ENCODE results near the gene KANK4.

KANK4 gene

GRCh38 chr1:62237950-62238374, 81.3 kb downstream of the KANK4 start:
- DNase-seq (ENCODE audit: low read depth, low spot score), result no peak
- peaks cover 3% of the 10 kb centered on the region for H3K4me1 ChIP-seq (ENCODE audit: control insufficient read depth, insufficient read depth, low read length)

DNA sequence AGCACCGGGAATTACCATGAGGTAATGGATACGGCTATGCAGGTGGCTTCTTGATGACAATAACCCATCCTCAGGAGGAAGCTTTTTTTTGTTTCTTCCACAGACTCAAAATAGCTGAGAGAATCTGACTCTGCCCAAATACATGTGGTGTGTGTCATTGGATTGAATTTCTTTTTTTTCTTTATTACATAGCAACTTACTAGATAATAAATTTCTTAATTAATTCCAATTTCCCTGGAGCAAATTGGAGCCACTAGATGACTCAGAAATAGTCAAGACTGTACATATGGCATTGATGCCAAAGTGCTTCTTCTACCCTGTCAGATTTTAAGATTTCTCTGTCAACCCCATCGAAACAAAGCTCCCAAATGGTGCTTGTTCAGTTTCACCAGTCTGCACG, 81.9 kb downstream of the KANK4 start:
- Histone ChIP-seq H3K27me3 (ENCODE audit: control insufficient read depth, insufficient read depth, low read length) (no peaks in the 10 kb centered on the region), H3K27ac (ENCODE audit: low read length) (no peak overlapping the region), H3K4me1 (ENCODE audit: control insufficient read depth, insufficient read depth, low read length) (peaks cover 3% of the 10 kb centered on the region), H3K9me3 (ENCODE audit: control insufficient read depth, insufficient read depth, low read length) (no peaks in the 10 kb centered on the region), H3K4me3 (ENCODE audit: low read length) (no peak overlapping the region), H3K36me3 (ENCODE audit: control insufficient read depth, insufficient read depth, low read length) (no peaks in the 10 kb centered on the region)
- WGBS (ENCODE audit: insufficient coverage, insufficient read length), result no CpG with 5 or more reads among the region's 4 CpGs
- no peak for DNase-seq (ENCODE audit: low read depth, low spot score)

More at GRCh38 chr1:62237950-62238374, 81.3 kb downstream of the KANK4 start:
- H3K4me3 ChIP-seq (ENCODE audit: low read length), result no peak overlapping the region
- no peak overlapping the region for H3K27ac ChIP-seq (ENCODE audit: low read length)
- H3K9me3 ChIP-seq (ENCODE audit: control insufficient read depth, insufficient read depth, low read length), result no peaks in the 10 kb centered on the region
- WGBS (ENCODE audit: insufficient coverage, insufficient read length), result no CpG with 5 or more reads among the region's 8 CpGs
- H3K36me3 ChIP-seq (ENCODE audit: control insufficient read depth, insufficient read depth, low read length), result no peaks in the 10 kb centered on the region
- H3K27me3 ChIP-seq (ENCODE audit: control insufficient read depth, insufficient read depth, low read length), result no peaks in the 10 kb centered on the region

DNA sequence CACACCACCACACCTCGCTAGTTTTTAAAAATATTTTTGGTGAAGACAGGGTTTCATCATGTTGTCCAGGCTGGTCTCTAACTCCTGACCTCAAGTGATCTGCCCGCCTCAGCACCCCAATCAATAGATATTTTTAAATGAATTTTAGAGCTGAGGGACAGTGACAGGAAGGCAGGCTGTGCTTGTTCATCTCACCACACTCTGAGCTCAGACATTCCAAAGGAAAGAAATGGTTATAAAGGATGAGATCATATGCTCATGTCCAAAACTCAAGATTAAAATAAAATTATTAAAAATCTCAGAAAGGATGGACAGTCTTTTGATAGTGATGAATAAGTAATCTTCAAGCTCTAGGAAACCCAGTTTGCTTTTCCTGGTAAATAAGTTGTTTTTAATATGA, 83.7 kb downstream of the KANK4 start:
- Histone ChIP-seq H3K27me3 (ENCODE audit: control insufficient read depth, insufficient read depth, low read length) (no peaks in the 10 kb centered on the region), H3K36me3 (ENCODE audit: control insufficient read depth, insufficient read depth, low read length) (no peaks in the 10 kb centered on the region), H3K4me1 (ENCODE audit: control insufficient read depth, insufficient read depth, low read length) (peaks cover 3% of the 10 kb centered on the region), H3K4me3 (ENCODE audit: low read length) (no peak overlapping the region), H3K27ac (ENCODE audit: low read length) (no peak overlapping the region), H3K9me3 (ENCODE audit: control insufficient read depth, insufficient read depth, low read length) (no peaks in the 10 kb centered on the region)
- DNase-seq (ENCODE audit: low read depth, low spot score), result no peak
- WGBS (ENCODE audit: insufficient coverage, insufficient read length), result no CpG with 5 or more reads among the region's 2 CpGs

- DNase-seq (ENCODE audit: low read depth, low spot score), result no peak
- Histone ChIP-seq H3K4me3 (ENCODE audit: low read length) (no peak overlapping the region), H3K9me3 (ENCODE audit: control insufficient read depth, insufficient read depth, low read length) (no peaks in the 10 kb centered on the region), H3K4me1 (ENCODE audit: control insufficient read depth, insufficient read depth, low read length) (peaks cover 3% of the 10 kb centered on the region), H3K27ac (ENCODE audit: low read length) (no peak overlapping the region), H3K36me3 (ENCODE audit: control insufficient read depth, insufficient read depth, low read length) (0 out of 2 replicates have a peak, but pooled peaks cover 3% of the 10 kb centered on the region), H3K27me3 (ENCODE audit: control insufficient read depth, insufficient read depth, low read length) (no peaks in the 10 kb centered on the region)
- WGBS (ENCODE audit: insufficient coverage, insufficient read length), result no CpG with 5 or more reads among the region's 6 CpGs
Observed at GRCh38 chr1:62234688-62235087, 84.5 kb downstream of the KANK4 start.

- no CpG with 5 or more reads among the region's 7 CpGs for WGBS (ENCODE audit: insufficient coverage, insufficient read length)
- no peak overlapping the region for H3K27ac ChIP-seq (ENCODE audit: low read length)
- H3K9me3 ChIP-seq (ENCODE audit: control insufficient read depth, insufficient read depth, low read length), result no peaks in the 10 kb centered on the region
Observed at GRCh38 chr1:62233926-62234450, 85.2 kb downstream of the KANK4 start.

GRCh38 chr1:62232871-62233278, 86.4 kb downstream of the KANK4 start:
- Histone ChIP-seq H3K27me3 (ENCODE audit: control insufficient read depth, insufficient read depth, low read length) (no peaks in the 10 kb centered on the region), H3K27ac (ENCODE audit: low read length) (no peak overlapping the region), H3K36me3 (ENCODE audit: control insufficient read depth, insufficient read depth, low read length) (peaks cover 5% of the 10 kb centered on the region; the same call in 1 of the 2 replicates), H3K9me3 (ENCODE audit: control insufficient read depth, insufficient read depth, low read length) (no peaks in the 10 kb centered on the region), H3K4me3 (ENCODE audit: low read length) (no peak overlapping the region), H3K4me1 (ENCODE audit: control insufficient read depth, insufficient read depth, low read length) (peaks cover 1% of the 10 kb centered on the region)
- no CpG with 5 or more reads among the region's 14 CpGs for WGBS (ENCODE audit: insufficient coverage, insufficient read length)
- DNase-seq (ENCODE audit: low read depth, low spot score), result no peak

More at GRCh38 chr1:62233926-62234450, 85.2 kb downstream of the KANK4 start:
- Histone ChIP-seq H3K4me1 (ENCODE audit: control insufficient read depth, insufficient read depth, low read length) (peaks cover 3% of the 10 kb centered on the region), H3K36me3 (ENCODE audit: control insufficient read depth, insufficient read depth, low read length) (0 out of 2 replicates have a peak, but pooled peaks cover 3% of the 10 kb centered on the region), H3K27me3 (ENCODE audit: control insufficient read depth, insufficient read depth, low read length) (no peaks in the 10 kb centered on the region), H3K4me3 (ENCODE audit: low read length) (no peak overlapping the region)
- DNase-seq (ENCODE audit: low read depth, low spot score), result no peak

GRCh38 chr1:62230718-62231117, 88.5 kb downstream of the KANK4 start:
- Histone ChIP-seq H3K27ac (ENCODE audit: low read length) (no peak overlapping the region), H3K27me3 (ENCODE audit: control insufficient read depth, insufficient read depth, low read length) (no peaks in the 10 kb centered on the region), H3K9me3 (ENCODE audit: control insufficient read depth, insufficient read depth, low read length) (no peaks in the 10 kb centered on the region), H3K4me3 (ENCODE audit: low read length) (no peak overlapping the region), H3K36me3 (ENCODE audit: control insufficient read depth, insufficient read depth, low read length) (peaks cover 7% of the 10 kb centered on the region; the same call in 1 of the 2 replicates), H3K4me1 (ENCODE audit: control insufficient read depth, insufficient read depth, low read length) (no peaks in the 10 kb centered on the region; the same call in 1 of the 2 replicates)
- no peak for DNase-seq (ENCODE audit: low read depth, low spot score)
- no CpG with 5 or more reads among the region's 5 CpGs for WGBS (ENCODE audit: insufficient coverage, insufficient read length)

DNA sequence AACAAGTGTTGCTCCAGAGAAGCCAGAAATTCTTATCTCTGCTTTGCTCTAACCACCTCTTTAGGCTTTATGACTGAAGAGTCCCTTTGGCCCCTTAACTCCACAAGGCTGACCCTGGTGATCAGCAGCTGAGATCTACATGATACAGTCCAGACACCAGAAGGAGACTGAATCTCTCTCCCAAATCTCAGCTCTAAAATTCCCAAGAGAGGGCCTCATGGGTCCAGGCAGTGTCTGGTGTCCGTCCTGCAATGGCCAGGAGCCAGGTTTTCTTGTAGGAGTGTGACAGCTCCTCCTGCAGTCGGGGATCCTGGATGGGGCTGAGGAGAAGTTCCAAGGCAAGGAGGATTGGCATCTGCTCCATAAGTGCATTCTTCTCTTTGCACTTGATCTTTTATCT, 89.3 kb downstream of the KANK4 start:
- Histone ChIP-seq H3K4me1 (ENCODE audit: control insufficient read depth, insufficient read depth, low read length) (no peaks in the 10 kb centered on the region; the same call in 1 of the 2 replicates), H3K36me3 (ENCODE audit: control insufficient read depth, insufficient read depth, low read length) (peaks cover 7% of the 10 kb centered on the region; the same call in 1 of the 2 replicates), H3K27me3 (ENCODE audit: control insufficient read depth, insufficient read depth, low read length) (no peaks in the 10 kb centered on the region), H3K27ac (ENCODE audit: low read length) (no peak overlapping the region), H3K4me3 (ENCODE audit: low read length) (no peak overlapping the region), H3K9me3 (ENCODE audit: control insufficient read depth, insufficient read depth, low read length) (no peaks in the 10 kb centered on the region)
- WGBS (ENCODE audit: insufficient coverage, insufficient read length), result no CpG with 5 or more reads among the region's 2 CpGs
- no peak for DNase-seq (ENCODE audit: low read depth, low spot score)

GRCh38 chr1:62229468-62229867, 89.8 kb downstream of the KANK4 start:
- no CpG with 5 or more reads among the region's 3 CpGs for WGBS (ENCODE audit: insufficient coverage, insufficient read length)
- no peaks in the 10 kb centered on the region; the same call in 1 of the 2 replicates for H3K4me1 ChIP-seq (ENCODE audit: control insufficient read depth, insufficient read depth, low read length)
- no peaks in the 10 kb centered on the region for H3K9me3 ChIP-seq (ENCODE audit: control insufficient read depth, insufficient read depth, low read length)
- no peak overlapping the region for H3K4me3 ChIP-seq (ENCODE audit: low read length)
- no peak for DNase-seq (ENCODE audit: low read depth, low spot score)
- H3K27me3 ChIP-seq (ENCODE audit: control insufficient read depth, insufficient read depth, low read length), result no peaks in the 10 kb centered on the region
- H3K36me3 ChIP-seq (ENCODE audit: control insufficient read depth, insufficient read depth, low read length), result peaks cover 7% of the 10 kb centered on the region; the same call in 1 of the 2 replicates
- H3K27ac ChIP-seq (ENCODE audit: low read length), result no peak overlapping the region

DNA sequence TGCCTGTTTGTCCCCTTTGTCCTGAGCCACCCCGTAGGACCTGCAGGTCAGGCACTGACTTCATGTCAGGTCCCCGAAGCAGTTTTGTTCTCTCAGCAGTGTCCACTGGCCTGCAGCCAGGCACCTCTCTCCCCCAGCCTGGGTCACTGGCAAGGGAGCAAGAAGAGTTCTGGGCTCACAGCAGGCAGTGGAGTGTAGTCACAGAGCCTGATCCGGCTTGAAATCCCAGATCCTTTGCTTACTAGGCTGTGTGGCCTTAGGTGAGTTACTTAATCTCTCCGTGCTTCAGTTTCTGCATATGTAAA, 90.4 kb downstream of the KANK4 start:
- WGBS (ENCODE audit: insufficient coverage, insufficient read length), result no CpG with 5 or more reads among the region's 4 CpGs
- H3K36me3 ChIP-seq (ENCODE audit: control insufficient read depth, insufficient read depth, low read length), result peaks cover 7% of the 10 kb centered on the region; the same call in 1 of the 2 replicates
- no peak for DNase-seq (ENCODE audit: low read depth, low spot score)
- no peaks in the 10 kb centered on the region for H3K9me3 ChIP-seq (ENCODE audit: control insufficient read depth, insufficient read depth, low read length)
- no peaks in the 10 kb centered on the region for H3K27me3 ChIP-seq (ENCODE audit: control insufficient read depth, insufficient read depth, low read length)
- no peak overlapping the region for H3K27ac ChIP-seq (ENCODE audit: low read length)
- H3K4me3 ChIP-seq (ENCODE audit: low read length), result no peak overlapping the region
- H3K4me1 ChIP-seq (ENCODE audit: control insufficient read depth, insufficient read depth, low read length), result no peaks in the 10 kb centered on the region
